Pericardium fibroblast (primary cell): ENCODE results near the gene ARL4D. TPM values are rescaled to one million over a fixed set of nuclear protein-coding genes. Genes with fewer than 3 reads are reported as not detected.

ENCODE experiments used
- total RNA-seq: library from RNA; depleted of rRNA; stranded (reverse); fragments of >200 nt; gene quantifications from 2 replicates; pipeline ENCODE4 v1.2.3, GENCODE V29; 2015

Gene ARL4D
- 25.8 and 92.4 TPM in 2 replicates for total RNA-seq

GRCh38 chr17:43398724-43399595 lies at the start of gene ARL4D:
Gene ARL4D, plus strand, starts transcription at chr17:43398993. Its CDS starts 740 bp downstream, at chr17:43399733.

Other genes starting within 250 kb of the ARL4D start
- 74.1 TPM in 2 replicates for gene NBR1, start 227.8 kb upstream of the ARL4D start, total RNA-seq
- gene TMEM106A, start 187.1 kb upstream of the ARL4D start, total RNA-seq, result 0.68 and 3.0 TPM in 2 replicates
- gene CCDC200, start 170.4 kb upstream of the ARL4D start, total RNA-seq, result not detected in 2 replicates
- gene RNU2-1, start 165.0 kb upstream of the ARL4D start, total RNA-seq, result not detected in 2 replicates
- 23.7 and 25.3 TPM in 2 replicates for gene DHX8, start 85.0 kb downstream of the ARL4D start, total RNA-seq
- 4.3 and 4.9 TPM in 2 replicates for gene ETV4, start 147.3 kb downstream of the ARL4D start, total RNA-seq